ENCODE measurements around the gene HDGFL3. TPM values are rescaled to one million over a fixed set of nuclear protein-coding genes. Genes with fewer than 3 reads are reported as not detected.
A peak's percentile ranks its signal among the peaks of the same experiment; 100 is the strongest.
"Not testable (repeated sequence)": the region's sequence is repeated elsewhere in the genome, so short reads cannot be mapped to it uniquely, and the experiment has no call there.

HDGFL3 gene
- total and polyA plus RNA-seq, 7 donors, result 2.6 to 10.4 (median 4.8) TPM

DNA sequence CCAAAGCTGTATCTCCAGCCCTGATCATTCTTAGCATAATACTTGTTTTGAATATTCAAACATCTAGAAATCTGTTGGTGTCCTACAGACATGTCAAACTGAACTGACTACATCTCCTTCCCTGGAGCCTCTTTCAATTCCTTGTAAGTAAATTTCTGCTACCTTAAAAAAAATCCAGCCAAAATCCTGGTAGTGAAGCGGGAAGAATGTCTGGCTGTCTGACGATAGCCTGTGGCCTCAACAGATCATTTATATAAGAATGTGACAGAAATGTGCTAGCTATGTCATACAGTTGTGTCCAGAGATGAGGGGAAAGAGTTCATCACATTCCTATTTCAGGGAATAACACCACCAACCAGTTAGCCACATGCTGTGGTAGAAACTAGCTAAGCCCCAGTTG, 118.7 kb downstream of the HDGFL3 start:
- intact Hi-C loops (cut with DNase I), result no loop called here
- 41 to 59% (median 57%) methylated on average over 2 of the region's 2 CpGs for WGBS, 3 donors
- ATAC-seq, result no peak

GRCh38 chr15:83087576-83087975, 120.0 kb downstream of the HDGFL3 start:
- H3K27me3 ChIP-seq (ENCODE audit: insufficient read depth in 3 of 3, low read length in 2 of 3), result no peaks in the 10 kb centered on the region
- no peak overlapping the region for H3K4me3 ChIP-seq
- ATAC-seq, result peak; percentile 31 to 73 (median 54)
- no peaks in the 10 kb centered on the region for H3K9me3 ChIP-seq
- H3K36me3 ChIP-seq (ENCODE audit: insufficient read depth in 1 of 2, low read depth in 1 of 2), result no peaks in the 10 kb centered on the region
- 17 to 30% (median 28%) methylated on average over 2 of the region's 2 CpGs for WGBS, 3 donors
- TF ChIP-seq CTCF (IDR thresholded peaks at IDR 0.05), result no peak
- peak overlapping the region; percentile 73 for H3K27ac ChIP-seq
- peaks cover 23% of the 10 kb centered on the region for H3K4me1 ChIP-seq
- no peak for DNase-seq
- intact Hi-C loops (cut with DNase I), result no loop called here

More for the DNA sequence above, 118.7 kb downstream of the HDGFL3 start:
- H3K4me1 ChIP-seq, result peaks cover 19% of the 10 kb centered on the region
- H3K27me3 ChIP-seq (ENCODE audit: insufficient read depth in 3 of 3, low read length in 2 of 3), result no peaks in the 10 kb centered on the region
- no peak overlapping the region for H3K4me3 ChIP-seq
- no peak for DNase-seq
- H3K9me3 ChIP-seq, result no peaks in the 10 kb centered on the region
- no peaks in the 10 kb centered on the region for H3K36me3 ChIP-seq (ENCODE audit: insufficient read depth in 1 of 2, low read depth in 1 of 2)
- H3K27ac ChIP-seq, result peak overlapping the region; percentile 73
- TF ChIP-seq CTCF (IDR thresholded peaks at IDR 0.05), result no peak

GRCh38 chr15:83085864-83086552, 121.6 kb downstream of the HDGFL3 start:
- H3K36me3 ChIP-seq (ENCODE audit: insufficient read depth in 1 of 2, low read depth in 1 of 2); H3K27me3 ChIP-seq (ENCODE audit: insufficient read depth in 3 of 3, low read length in 2 of 3); H3K9me3 ChIP-seq; DNase-seq; H3K27ac ChIP-seq; intact Hi-C loops (cut with DNase I); ATAC-seq; H3K4me3 ChIP-seq: not testable (repeated sequence)
- H3K4me1 ChIP-seq, result peaks cover 26% of the 10 kb centered on the region
- WGBS, 3 donors, result 92 to 94% (median 94%) methylated on average over 8 of the region's 8 CpGs

- H3K9me3 ChIP-seq; H3K27ac ChIP-seq; H3K27me3 ChIP-seq (ENCODE audit: insufficient read depth in 3 of 3, low read length in 2 of 3); intact Hi-C loops (cut with DNase I); ATAC-seq; DNase-seq; H3K4me3 ChIP-seq; H3K36me3 ChIP-seq (ENCODE audit: insufficient read depth in 1 of 2, low read depth in 1 of 2): not testable (repeated sequence)
- H3K4me1 ChIP-seq, result peaks cover 26% of the 10 kb centered on the region
- 86 to 92% (median 89%) methylated on average over 3 of the region's 3 CpGs for WGBS, 3 donors
Measured at GRCh38 chr15:83085461-83085860, 122.2 kb downstream of the HDGFL3 start.

DNA sequence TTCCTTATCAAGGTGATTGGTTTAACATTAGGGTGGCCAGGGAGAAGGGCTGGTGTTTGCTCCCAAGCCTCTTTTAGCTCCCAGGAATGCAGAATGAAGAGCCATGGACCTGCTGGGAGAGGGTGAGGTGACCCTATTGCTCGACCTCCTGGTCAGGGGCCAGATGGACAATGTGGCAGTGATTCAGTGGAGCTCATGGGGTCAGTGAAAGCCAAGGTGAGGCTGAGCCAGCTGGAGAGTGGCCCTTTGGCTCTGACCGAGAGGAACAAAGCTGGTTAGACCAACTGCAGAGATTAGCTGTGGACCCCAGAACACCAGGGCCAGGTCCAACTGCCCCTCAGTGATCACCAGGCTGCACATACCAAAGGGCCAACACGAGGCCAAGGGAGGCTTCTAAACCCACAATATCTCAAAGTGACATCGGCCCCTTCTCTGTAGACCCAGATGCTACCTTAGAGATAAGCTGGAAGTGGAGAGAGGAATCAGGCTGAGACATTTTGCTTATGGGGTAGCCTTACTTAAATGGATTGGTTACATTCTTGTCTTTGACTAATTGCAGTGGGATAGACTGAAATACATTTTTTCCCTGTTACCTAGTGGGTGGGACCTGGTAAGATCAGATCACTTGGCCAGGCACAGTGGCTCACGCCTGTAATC, 124.8 kb downstream of the HDGFL3 start:
- peak; percentile 32 to 88 for DNase-seq
- Histone ChIP-seq H3K36me3 (ENCODE audit: insufficient read depth in 1 of 2, low read depth in 1 of 2) (no peaks in the 10 kb centered on the region), H3K4me1 (peaks cover 24% of the 10 kb centered on the region), H3K9me3 (no peaks in the 10 kb centered on the region), H3K27ac (peak overlapping the region; percentile 65), H3K27me3 (ENCODE audit: insufficient read depth in 3 of 3, low read length in 2 of 3) (no peaks in the 10 kb centered on the region), H3K4me3 (no peak overlapping the region)
- ATAC-seq, result peak; percentile 64 to 88 (median 78)
- intact Hi-C loops (cut with DNase I), result no loop called here
- 26 to 45% (median 33%) methylated on average over 5 of the region's 5 CpGs for WGBS, 3 donors
- no peak for TF ChIP-seq CTCF (IDR thresholded peaks at IDR 0.05)
